ENCODE measurements around the gene AMFR. TPM values are rescaled to one million over a fixed set of nuclear protein-coding genes. Genes with fewer than 3 reads are reported as not detected.

AMFR gene
- total and polyA plus RNA-seq, 2 of the 8 experiments (the other 6 are each of a cell fraction or from before 2014, with no cell fraction given) = 18.6 to 21.7 TPM

GRCh38 chr16:56369202-56369601, 56.1 kb downstream of the AMFR start (continued):
- no peak for TF ChIP-seq EP300 (IDR thresholded peaks at IDR 0.05; ENCODE audit: borderline replicate concordance in 1 of 2, low read depth in 2 of 2, low read length in 2 of 2)
- TF ChIP-seq ATF2 (IDR thresholded peaks at IDR 0.05; ENCODE audit: low read length) = no peak
